OCI-M2 (cell line): ENCODE measurements around the gene OR52B4.
A peak's percentile ranks its signal among the peaks of the same experiment; 100 is the strongest.
"Not testable (repeated sequence)": the region's sequence is repeated elsewhere in the genome, so short reads cannot be mapped to it uniquely, and the experiment has no call there.

Source experiments
- DNase-seq: peaks from one replicate; lab custom pipeline; 2025; ENCODE audit not compliant: unreplicated experiment; lab: John Stamatoyannopoulos, UW

OR52B4 gene

DNA sequence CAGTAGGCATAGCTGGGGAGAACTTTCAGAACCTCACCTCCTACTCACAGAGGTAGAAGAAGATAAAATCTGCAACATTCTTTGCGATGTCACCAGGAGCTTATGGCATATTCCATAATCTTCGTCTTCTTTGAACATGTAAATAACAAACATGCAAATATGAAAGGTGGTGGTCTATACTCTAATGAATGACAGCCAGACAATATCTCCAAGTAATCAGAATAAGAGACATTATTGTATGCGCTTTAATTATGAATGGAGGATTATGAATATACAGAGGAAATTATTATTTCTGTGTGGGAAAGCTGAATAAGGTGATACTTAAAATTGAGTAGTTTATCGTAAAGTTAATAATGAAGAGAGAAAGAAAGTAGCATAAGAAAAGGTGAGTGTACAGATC is at the start of gene OR52B4:
TSS of gene OR52B4 (minus strand) at position 101 of the 400 bp plus-strand sequence. CDS start at position 10, 91 bp downstream.
- DNase-seq, result no peak

DNA sequence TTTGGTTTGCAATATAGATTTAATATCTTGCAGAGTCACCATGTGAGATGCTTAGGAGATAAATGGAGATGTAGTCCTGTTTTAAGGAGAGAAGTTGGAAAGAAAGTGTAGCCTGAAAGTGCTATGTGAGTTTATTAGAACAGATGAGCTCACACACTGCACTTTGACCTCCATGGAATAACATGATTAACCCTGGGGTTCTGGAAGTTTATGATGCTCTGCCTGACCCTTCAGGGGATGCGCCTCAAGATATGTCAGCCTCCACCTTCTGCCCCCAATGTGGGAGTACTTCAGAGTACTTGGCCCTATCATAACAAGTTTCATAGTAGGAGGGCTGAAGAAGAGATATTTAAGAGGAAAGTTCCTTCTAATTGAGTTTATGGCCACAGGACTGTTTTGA is 48.6 kb upstream of the OR52B4 start:
- DNase-seq, result no peak

- DNase-seq, result no peak
These were observed 48.1 kb upstream of the OR52B4 start for GRCh38 chr11:4416306-4416705.

DNA sequence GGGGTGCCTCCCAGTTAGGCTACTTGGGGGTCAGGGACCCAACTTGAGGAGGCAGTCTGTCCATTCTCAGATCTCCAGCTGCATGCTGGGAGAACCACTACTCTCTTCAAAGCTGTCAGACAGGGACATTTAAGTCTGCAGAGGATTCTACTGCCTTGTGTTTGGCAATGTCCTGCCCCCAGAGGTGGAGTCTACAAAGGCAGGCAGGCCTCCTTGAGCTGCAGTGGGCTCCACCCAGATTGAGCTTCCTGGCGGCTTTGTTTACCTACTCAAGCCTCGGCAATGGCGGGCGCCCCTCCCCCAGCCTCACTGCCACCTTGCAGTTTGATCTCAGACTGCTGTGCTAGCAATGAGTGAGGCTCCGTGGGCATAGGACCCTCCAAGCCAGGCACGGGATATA is 38.0 kb upstream of the OR52B4 start:
- DNase-seq, result not testable (repeated sequence)

DNA sequence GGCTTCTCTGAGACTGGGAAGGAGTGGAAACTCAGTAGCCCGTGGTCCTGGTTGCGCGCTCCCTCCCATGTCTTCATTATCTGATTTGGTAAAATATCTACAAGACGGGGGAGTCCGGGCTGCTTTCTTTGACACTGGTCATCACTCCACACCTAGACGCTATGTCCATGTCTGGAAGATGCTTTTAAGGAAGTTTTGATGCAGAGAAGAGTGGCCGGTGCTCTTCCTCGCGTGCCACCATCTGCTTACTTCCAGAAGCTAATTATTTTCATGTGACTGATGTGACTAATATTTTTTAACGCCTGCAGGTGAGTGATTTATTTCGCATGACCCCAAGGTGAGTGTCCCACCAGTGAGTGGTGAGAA is 25.7 kb upstream of the OR52B4 start:
- DNase-seq, result no peak

- DNase-seq, result peak; percentile 84
These were observed 25.1 kb upstream of the OR52B4 start, which contains the start of gene TRIM21 for GRCh38 chr11:4393209-4393857. TRIM21 (minus strand) TSS chr11:4393702; CDS start chr11:4390409, 3,293 bp downstream.

GRCh38 chr11:4388221-4388620 is 20.0 kb upstream of the OR52B4 start:
- no peak for DNase-seq

DNA sequence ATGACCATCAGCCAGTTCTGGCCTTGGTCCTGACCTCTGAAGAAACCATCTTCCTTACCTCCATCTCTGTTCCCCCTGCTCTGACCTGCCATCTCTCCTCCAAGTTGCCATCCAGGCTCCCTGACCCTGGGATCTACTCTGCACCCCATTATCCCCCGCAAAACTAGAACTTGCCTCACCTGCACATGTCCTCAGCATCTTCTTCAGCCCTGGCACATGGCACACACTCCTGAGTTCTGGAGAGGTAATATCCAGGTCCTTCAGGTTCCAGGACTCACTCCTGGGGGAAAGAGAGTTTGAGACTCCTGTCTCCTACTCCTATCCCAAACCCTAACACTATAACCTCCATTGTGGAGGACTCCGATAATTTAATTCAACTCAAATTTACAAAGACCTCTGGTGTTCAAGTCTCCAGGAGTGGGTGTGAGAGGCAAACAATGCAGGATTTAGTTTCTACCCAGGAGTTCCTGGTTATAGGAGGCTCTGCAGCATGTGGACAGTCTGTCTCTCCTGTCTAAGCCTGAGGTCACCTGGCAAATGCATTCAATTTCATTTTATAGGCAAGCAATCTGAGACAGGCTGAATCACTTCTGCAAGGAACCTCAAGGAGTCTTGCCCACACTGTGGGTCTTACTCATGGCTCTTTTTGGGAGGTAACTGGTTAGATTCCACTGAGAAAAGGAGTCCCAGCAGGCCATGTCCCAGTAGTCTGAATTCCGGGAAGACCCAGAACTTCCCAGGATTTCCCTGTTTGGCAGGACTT is 18.0 kb upstream of the OR52B4 start:
- DNase-seq, result no peak

DNA sequence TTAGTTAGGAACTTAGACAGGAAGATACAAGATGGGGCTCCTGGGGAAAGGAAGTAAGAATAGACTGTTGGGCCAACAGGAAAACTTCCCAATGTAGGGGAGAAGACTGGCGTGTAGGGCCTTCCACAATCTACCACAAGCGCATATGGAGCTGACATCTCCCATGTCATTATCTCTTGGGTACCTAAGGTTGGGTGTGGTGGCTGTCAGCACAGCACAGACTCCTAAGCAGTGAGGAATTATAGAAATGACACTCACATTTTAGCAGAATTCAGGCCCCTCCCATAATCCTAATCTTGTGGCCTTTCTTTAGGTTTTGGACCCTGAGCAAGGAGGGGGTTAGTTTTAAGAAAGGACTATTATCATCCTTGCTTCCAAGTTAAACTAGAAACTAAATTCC is 13.7 kb upstream of the OR52B4 start:
- DNase-seq, result no peak

DNA sequence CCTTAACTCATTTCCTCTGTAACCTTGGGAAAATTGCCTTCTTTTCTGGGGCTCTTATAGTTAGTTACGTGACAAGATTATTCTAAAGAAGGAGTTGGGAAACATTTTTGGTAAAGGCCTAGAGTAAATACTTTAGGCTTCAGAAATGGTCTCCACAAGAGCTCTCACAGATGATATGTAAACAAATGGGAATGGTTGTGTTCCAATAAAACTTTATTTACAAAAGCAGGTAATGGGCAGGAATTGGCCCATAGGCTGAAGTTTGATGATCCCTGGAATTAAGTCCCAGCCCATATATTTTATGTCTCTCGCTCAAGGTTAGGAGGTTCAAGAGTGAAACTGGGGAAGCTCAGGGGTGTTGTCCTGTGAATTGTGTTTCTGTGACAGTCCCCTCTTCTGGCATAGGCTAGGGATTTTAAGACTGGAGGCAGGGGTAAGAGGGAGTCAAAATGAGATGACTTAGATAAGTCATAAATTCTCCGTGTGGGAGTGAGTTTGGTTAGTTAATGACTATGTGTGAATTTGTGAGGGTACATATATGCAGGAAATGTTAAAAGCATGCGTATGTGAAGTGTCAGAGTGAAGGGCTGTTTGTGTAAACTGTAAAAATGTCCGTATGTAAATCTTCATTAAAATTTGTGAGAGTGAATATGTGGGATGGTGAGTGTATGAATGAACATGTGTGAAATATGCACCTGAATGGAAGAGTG is 7.4 kb upstream of the OR52B4 start:
- DNase-seq, result no peak

GRCh38 chr11:4370166-4370565 is 2.0 kb upstream of the OR52B4 start:
- DNase-seq, result no peak

DNA sequence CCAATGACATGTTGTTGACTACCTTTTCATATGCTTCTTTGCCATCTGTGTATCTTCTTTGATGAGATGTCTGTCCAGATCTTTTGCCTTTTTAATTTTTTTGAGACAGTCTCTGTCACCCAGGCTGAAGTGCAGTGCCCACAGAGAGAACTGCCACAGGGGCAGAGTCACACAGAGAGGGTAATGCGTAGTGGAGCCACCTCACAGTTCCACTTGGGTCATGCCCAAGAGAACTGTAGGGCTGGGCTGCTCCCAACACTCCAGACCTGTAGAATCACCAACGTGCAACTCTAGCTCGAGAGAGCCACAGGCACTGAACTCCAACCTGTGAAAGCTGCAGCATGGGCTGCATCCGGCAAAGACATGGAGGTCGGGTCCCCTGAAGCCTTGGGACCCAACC is 20.0 kb downstream of the OR52B4 start:
- DNase-seq, result not testable (repeated sequence)

GRCh38 chr11:4345366-4345765 is 22.8 kb downstream of the OR52B4 start:
- DNase-seq, result not testable (repeated sequence)

- not testable (repeated sequence) for DNase-seq
These were observed 33.8 kb downstream of the OR52B4 start for GRCh38 chr11:4334356-4334755.
